ENCODE measurements around the gene PERCC1.

The PERCC1 gene

DNA sequence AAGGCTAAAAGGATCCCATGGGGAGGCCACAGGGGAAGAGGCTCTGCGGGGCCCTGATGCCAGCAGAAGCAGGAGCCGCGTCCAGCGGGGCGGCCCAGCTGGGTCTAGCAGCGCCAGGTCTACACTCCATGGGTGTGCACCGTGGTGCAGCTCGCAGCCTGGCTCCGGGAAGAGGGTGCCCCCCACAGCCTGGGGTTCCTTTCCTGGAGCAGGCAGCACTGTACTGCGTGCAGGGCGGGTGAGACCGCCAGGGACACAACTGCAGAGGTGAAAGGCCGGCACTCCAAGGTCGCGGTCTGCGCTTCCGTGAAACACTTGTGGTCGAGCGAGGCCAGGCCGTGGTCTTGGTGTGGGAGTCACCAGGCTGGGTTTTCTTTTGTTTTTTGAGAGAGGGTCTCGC, 20.0 kb downstream of the PERCC1 start:
- H3K27ac ChIP-seq (ENCODE audit: low read depth, low read length): no peak overlapping the region
- H3K36me3 ChIP-seq (ENCODE audit: insufficient read depth, low read length): peaks cover 11% of the 10 kb centered on the region; the same call in 1 of the 2 replicates
- no peaks in the 10 kb centered on the region for H3K4me1 ChIP-seq (ENCODE audit: control insufficient read depth, insufficient read depth, low read length, unreplicated experiment)
- H3K79me2 ChIP-seq (ENCODE audit: control insufficient read depth, insufficient read depth, low read length, unreplicated experiment): no peaks in the 10 kb centered on the region
- no peak overlapping the region for H2AFZ ChIP-seq (ENCODE audit: low read length, unreplicated experiment)
- no peak overlapping the region for H3K4me3 ChIP-seq (ENCODE audit: low read depth, low read length)
- no peaks in the 10 kb centered on the region for H3K27me3 ChIP-seq (ENCODE audit: insufficient read depth, low read length)

- no peaks in the 10 kb centered on the region for H3K4me1 ChIP-seq (ENCODE audit: control insufficient read depth, insufficient read depth, low read length, unreplicated experiment)
Observed at GRCh38 chr16:1451702-1452392, 21.0 kb downstream of the PERCC1 start.

DNA sequence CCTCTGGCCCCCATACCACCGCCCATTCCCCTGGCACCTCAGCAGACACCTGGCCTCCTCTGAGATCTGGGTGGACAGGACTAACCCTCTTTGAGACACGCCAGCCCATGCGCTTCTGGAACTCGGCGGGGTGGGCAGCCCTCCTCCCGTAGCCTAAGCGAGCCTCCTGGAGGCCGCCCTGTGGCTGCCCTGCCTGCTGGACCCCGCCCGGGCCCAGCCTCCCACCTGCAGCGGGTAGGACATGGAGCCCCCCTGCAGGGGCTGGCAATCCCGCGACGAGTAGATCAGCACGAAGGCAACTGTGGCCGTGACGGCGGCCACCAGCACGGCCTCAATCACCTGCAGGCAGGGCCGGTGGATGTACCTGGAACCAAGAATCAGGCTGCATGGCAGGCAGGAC, 21.7 kb downstream of the PERCC1 start:
- Histone ChIP-seq H3K27ac (ENCODE audit: low read depth, low read length) (no peak overlapping the region), H3K27me3 (ENCODE audit: insufficient read depth, low read length) (no peaks in the 10 kb centered on the region), H3K4me3 (ENCODE audit: low read depth, low read length) (no peak overlapping the region), H3K36me3 (ENCODE audit: insufficient read depth, low read length) (peaks cover 11% of the 10 kb centered on the region; the same call in 1 of the 2 replicates), H2AFZ (ENCODE audit: low read length, unreplicated experiment) (no peak overlapping the region), H3K79me2 (ENCODE audit: control insufficient read depth, insufficient read depth, low read length, unreplicated experiment) (no peaks in the 10 kb centered on the region), H3K4me1 (ENCODE audit: control insufficient read depth, insufficient read depth, low read length, unreplicated experiment) (no peaks in the 10 kb centered on the region)

More at GRCh38 chr16:1451702-1452392, 21.0 kb downstream of the PERCC1 start:
- H3K79me2 ChIP-seq (ENCODE audit: control insufficient read depth, insufficient read depth, low read length, unreplicated experiment): no peaks in the 10 kb centered on the region
- no peak overlapping the region for H2AFZ ChIP-seq (ENCODE audit: low read length, unreplicated experiment)
- H3K4me3 ChIP-seq (ENCODE audit: low read depth, low read length): no peak overlapping the region
- peaks cover 11% of the 10 kb centered on the region; the same call in 1 of the 2 replicates for H3K36me3 ChIP-seq (ENCODE audit: insufficient read depth, low read length)
- H3K27me3 ChIP-seq (ENCODE audit: insufficient read depth, low read length): no peaks in the 10 kb centered on the region
- no peak overlapping the region for H3K27ac ChIP-seq (ENCODE audit: low read depth, low read length)

- Histone ChIP-seq H3K36me3 (ENCODE audit: insufficient read depth, low read length) (peaks cover 13% of the 10 kb centered on the region; the same call in 1 of the 2 replicates), H3K4me3 (ENCODE audit: low read depth, low read length) (no peak overlapping the region), H2AFZ (ENCODE audit: low read length, unreplicated experiment) (no peak overlapping the region), H3K79me2 (ENCODE audit: control insufficient read depth, insufficient read depth, low read length, unreplicated experiment) (no peaks in the 10 kb centered on the region), H3K4me1 (ENCODE audit: control insufficient read depth, insufficient read depth, low read length, unreplicated experiment) (no peaks in the 10 kb centered on the region), H3K27me3 (ENCODE audit: insufficient read depth, low read length) (no peaks in the 10 kb centered on the region), H3K27ac (ENCODE audit: low read depth, low read length) (no peak overlapping the region)
Observed at GRCh38 chr16:1453316-1453715, 22.4 kb downstream of the PERCC1 start.

DNA sequence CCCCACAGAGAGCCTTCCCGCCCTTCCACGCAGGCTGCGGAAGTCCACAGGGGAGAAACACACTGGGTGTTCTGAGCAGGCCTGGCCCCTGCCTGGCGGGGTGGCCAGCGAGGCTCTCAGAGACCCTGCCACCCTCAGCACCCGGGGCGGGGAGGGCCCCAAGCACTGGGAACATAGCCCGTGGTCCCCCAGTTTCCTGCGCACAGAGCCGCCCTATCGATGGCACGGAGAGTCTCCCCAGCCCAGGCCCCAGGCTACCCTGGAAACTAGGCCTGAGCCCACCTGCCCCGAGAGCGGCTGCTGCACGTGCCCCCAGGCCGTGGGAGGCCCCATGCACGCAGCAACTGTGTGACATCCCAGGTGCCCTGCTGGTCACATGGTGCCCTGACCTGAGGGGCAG, 23.7 kb downstream of the PERCC1 start:
- Histone ChIP-seq H3K4me3 (ENCODE audit: low read depth, low read length) (no peak overlapping the region), H2AFZ (ENCODE audit: low read length, unreplicated experiment) (no peak overlapping the region), H3K27me3 (ENCODE audit: insufficient read depth, low read length) (no peaks in the 10 kb centered on the region), H3K27ac (ENCODE audit: low read depth, low read length) (no peak overlapping the region), H3K79me2 (ENCODE audit: control insufficient read depth, insufficient read depth, low read length, unreplicated experiment) (no peaks in the 10 kb centered on the region), H3K36me3 (ENCODE audit: insufficient read depth, low read length) (peaks cover 12% of the 10 kb centered on the region; the same call in 1 of the 2 replicates), H3K4me1 (ENCODE audit: control insufficient read depth, insufficient read depth, low read length, unreplicated experiment) (no peaks in the 10 kb centered on the region)

- Histone ChIP-seq H3K79me2 (ENCODE audit: control insufficient read depth, insufficient read depth, low read length, unreplicated experiment) (no peaks in the 10 kb centered on the region), H3K4me3 (ENCODE audit: low read depth, low read length) (no peak overlapping the region), H2AFZ (ENCODE audit: low read length, unreplicated experiment) (no peak overlapping the region), H3K36me3 (ENCODE audit: insufficient read depth, low read length) (peaks cover 12% of the 10 kb centered on the region; the same call in 1 of the 2 replicates), H3K27me3 (ENCODE audit: insufficient read depth, low read length) (no peaks in the 10 kb centered on the region), H3K27ac (ENCODE audit: low read depth, low read length) (no peak overlapping the region), H3K4me1 (ENCODE audit: control insufficient read depth, insufficient read depth, low read length, unreplicated experiment) (no peaks in the 10 kb centered on the region)
Observed at GRCh38 chr16:1455190-1456171, 24.6 kb downstream of the PERCC1 start.

DNA sequence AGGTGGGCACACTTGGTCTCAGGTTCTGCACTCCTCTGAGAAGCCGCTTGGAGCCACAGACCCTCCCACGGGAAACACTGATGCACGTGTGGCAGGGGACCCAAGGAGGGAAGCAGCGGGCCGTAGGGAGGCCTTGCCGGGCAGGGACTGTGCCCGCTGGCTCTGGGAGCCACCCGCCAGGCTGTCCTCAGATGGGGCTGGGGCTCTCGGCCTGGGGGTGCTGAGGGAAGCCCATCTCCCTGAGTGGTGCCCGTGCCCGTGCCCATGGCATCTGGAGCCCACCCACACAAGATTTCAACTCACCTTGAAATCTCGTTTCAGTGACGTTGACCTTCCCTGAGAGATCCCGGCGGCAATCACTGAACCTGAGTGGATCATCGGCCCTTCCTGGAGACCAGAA, 26.1 kb downstream of the PERCC1 start:
- Histone ChIP-seq H2AFZ (ENCODE audit: low read length, unreplicated experiment) (no peak overlapping the region), H3K36me3 (ENCODE audit: insufficient read depth, low read length) (peaks cover 14% of the 10 kb centered on the region; the same call in 1 of the 2 replicates), H3K4me3 (ENCODE audit: low read depth, low read length) (no peak overlapping the region), H3K27me3 (ENCODE audit: insufficient read depth, low read length) (no peaks in the 10 kb centered on the region), H3K79me2 (ENCODE audit: control insufficient read depth, insufficient read depth, low read length, unreplicated experiment) (no peaks in the 10 kb centered on the region), H3K27ac (ENCODE audit: low read depth, low read length) (no peak overlapping the region), H3K4me1 (ENCODE audit: control insufficient read depth, insufficient read depth, low read length, unreplicated experiment) (no peaks in the 10 kb centered on the region)

GRCh38 chr16:1457489-1458245, 26.8 kb downstream of the PERCC1 start:
- Histone ChIP-seq H2AFZ (ENCODE audit: low read length, unreplicated experiment) (no peak overlapping the region), H3K4me1 (ENCODE audit: control insufficient read depth, insufficient read depth, low read length, unreplicated experiment) (no peaks in the 10 kb centered on the region), H3K27ac (ENCODE audit: low read depth, low read length) (no peak overlapping the region), H3K4me3 (ENCODE audit: low read depth, low read length) (no peak overlapping the region), H3K27me3 (ENCODE audit: insufficient read depth, low read length) (no peaks in the 10 kb centered on the region), H3K36me3 (ENCODE audit: insufficient read depth, low read length) (peaks cover 14% of the 10 kb centered on the region; the same call in 1 of the 2 replicates), H3K79me2 (ENCODE audit: control insufficient read depth, insufficient read depth, low read length, unreplicated experiment) (peaks cover 1% of the 10 kb centered on the region)

DNA sequence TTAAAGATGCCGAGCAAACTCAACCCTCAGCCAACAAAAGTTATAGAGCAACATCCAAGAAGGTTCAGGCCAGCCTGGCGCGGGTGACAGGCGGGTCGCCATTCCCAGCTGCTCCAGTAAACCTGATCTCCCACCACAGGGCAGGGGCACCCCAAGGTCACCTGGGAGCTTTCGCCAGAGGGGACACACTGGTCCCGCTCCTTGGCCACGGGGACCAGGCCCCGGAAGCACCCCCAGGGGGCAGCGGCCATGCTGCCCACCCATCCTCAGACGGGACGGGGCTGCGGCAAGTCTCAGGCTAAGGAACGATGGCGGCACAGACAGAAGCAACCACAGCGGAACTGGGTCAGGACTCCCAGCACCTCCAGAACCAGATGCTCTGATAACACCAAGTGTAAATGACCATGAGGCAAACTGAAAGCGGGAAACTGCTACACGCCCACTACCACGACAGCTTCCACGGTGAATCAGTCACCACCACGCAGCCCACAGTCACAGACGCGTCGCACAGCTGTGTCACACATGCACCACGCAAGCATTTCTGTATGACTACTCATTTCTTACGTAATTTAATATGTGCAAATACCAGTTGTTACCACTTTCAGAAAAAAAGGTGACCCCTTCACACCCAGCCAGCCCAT, 27.6 kb downstream of the PERCC1 start:
- Histone ChIP-seq H3K4me1 (ENCODE audit: control insufficient read depth, insufficient read depth, low read length, unreplicated experiment) (no peaks in the 10 kb centered on the region), H3K4me3 (ENCODE audit: low read depth, low read length) (no peak overlapping the region), H3K36me3 (ENCODE audit: insufficient read depth, low read length) (peaks cover 13% of the 10 kb centered on the region; the same call in 1 of the 2 replicates), H2AFZ (ENCODE audit: low read length, unreplicated experiment) (no peak overlapping the region), H3K27me3 (ENCODE audit: insufficient read depth, low read length) (no peaks in the 10 kb centered on the region), H3K79me2 (ENCODE audit: control insufficient read depth, insufficient read depth, low read length, unreplicated experiment) (peaks cover 2% of the 10 kb centered on the region), H3K27ac (ENCODE audit: low read depth, low read length) (no peak overlapping the region)

DNA sequence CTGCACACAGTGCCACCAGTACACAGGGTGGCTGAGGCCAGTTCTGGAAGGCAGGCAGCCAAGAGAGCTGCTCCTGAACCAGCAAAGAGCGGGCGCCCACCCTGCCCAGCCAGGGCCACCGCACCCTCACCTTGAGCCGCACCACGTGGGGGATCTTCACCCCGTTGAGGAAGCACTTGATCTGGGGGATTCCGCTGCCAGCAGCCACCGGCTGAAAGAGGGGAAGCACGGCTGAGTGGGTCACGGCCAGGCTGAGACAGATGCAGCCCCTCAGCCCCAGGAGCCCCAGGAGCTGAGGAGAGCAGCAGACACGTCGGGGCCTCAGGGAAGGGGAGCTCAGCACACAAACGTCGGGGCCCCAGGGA, 28.1 kb downstream of the PERCC1 start:
- no peak overlapping the region for H3K27ac ChIP-seq (ENCODE audit: low read depth, low read length)
- H3K4me3 ChIP-seq (ENCODE audit: low read depth, low read length): no peak overlapping the region

More for the DNA sequence above, 28.1 kb downstream of the PERCC1 start:
- H3K36me3 ChIP-seq (ENCODE audit: insufficient read depth, low read length): peaks cover 9% of the 10 kb centered on the region; the same call in 1 of the 2 replicates
- peaks cover 2% of the 10 kb centered on the region for H3K79me2 ChIP-seq (ENCODE audit: control insufficient read depth, insufficient read depth, low read length, unreplicated experiment)
- H3K4me1 ChIP-seq (ENCODE audit: control insufficient read depth, insufficient read depth, low read length, unreplicated experiment): no peaks in the 10 kb centered on the region
- H2AFZ ChIP-seq (ENCODE audit: low read length, unreplicated experiment): no peak overlapping the region
- no peaks in the 10 kb centered on the region for H3K27me3 ChIP-seq (ENCODE audit: insufficient read depth, low read length)
